Hepatocyte (in vitro differentiated cells): Measurements from ENCODE around the gene PTPN9. TPM values are rescaled to one million over a fixed set of nuclear protein-coding genes. Genes with fewer than 3 reads are reported as not detected.

Experiments used
- DNase-seq: peaks from one replicate; pipeline ENCODE4 v3.0.0-alpha.2; 2016; ENCODE audit warnings: low spot score
- H2AFZ ChIP-seq: fragments of 200-600 bp; sonication (generic); 2 replicates; pipeline ENCODE4 v1.6.0; 2016; ENCODE audit warnings: antibody characterized with exemption, mild to moderate bottlenecking
- H3K27ac ChIP-seq: fragments of 200-600 bp; sonication (generic); 2 replicates; pipeline ENCODE4 v1.5.1; 2016; ENCODE audit warnings: mild to moderate bottlenecking
- H3K27me3 ChIP-seq: fragments of 200-600 bp; sonication (generic); 2 replicates; pipeline ENCODE4 v1.6.1; 2016
- H3K36me3 ChIP-seq: fragments of 200-600 bp; sonication (generic); replicated peaks from 2 replicates; pipeline ENCODE4 v1.5.1; 2016; ENCODE audit warnings: low read depth; ENCODE audit not compliant: insufficient read depth
- H3K4me1 ChIP-seq: fragments of 200-600 bp; sonication (generic); 2 replicates; pipeline ENCODE4 v1.5.1; 2016; ENCODE audit warnings: mild to moderate bottlenecking, moderate library complexity; ENCODE audit not compliant: insufficient read depth
- H3K4me2 ChIP-seq: fragments of 200-600 bp; sonication (generic); 2 replicates; pipeline ENCODE4 v1.6.0; 2016
- H3K4me3 ChIP-seq: fragments of 200-600 bp; sonication (generic); 2 replicates; pipeline ENCODE4 v1.5.1; 2016; ENCODE audit warnings: mild to moderate bottlenecking
- H3K79me2 ChIP-seq: fragments of 200-600 bp; sonication (generic); 2 replicates; pipeline ENCODE4 v1.6.0; 2017; ENCODE audit warnings: mild to moderate bottlenecking
- H3K9me2 ChIP-seq: fragments of 200-600 bp; sonication (generic); replicated peaks from 2 replicates; pipeline ENCODE4 v1.6.0; 2017; ENCODE audit warnings: mild to moderate bottlenecking; ENCODE audit not compliant: insufficient read depth
- H3K9me3 ChIP-seq: fragments of 200-600 bp; sonication (generic); 2 replicates; pipeline ENCODE4 v1.5.1; 2016; ENCODE audit warnings: low read depth, mild to moderate bottlenecking
- H4K20me1 ChIP-seq: fragments of 200-600 bp; sonication (generic); 2 replicates; pipeline ENCODE4 v1.6.0; 2016; ENCODE audit warnings: mild to moderate bottlenecking; ENCODE audit not compliant: insufficient read depth, poor library complexity, severe bottlenecking
- EZH2 ChIP-seq: fragments of 200-600 bp; sonication (generic); IDR thresholded peaks from 2 replicates; pipeline ENCODE4 v1.6.1; 2016; ENCODE audit warnings: antibody characterized with exemption, mild to moderate bottlenecking, borderline replicate concordance
- EZH2phosphoT487 ChIP-seq: fragments of 200-600 bp; sonication (generic); IDR thresholded peaks from one replicate; pipeline ENCODE4 v1.6.1; 2018; ENCODE audit warnings: antibody characterized with exemption, mild to moderate bottlenecking, low read depth, moderate library complexity; ENCODE audit not compliant: unreplicated experiment, severe bottlenecking
- WGBS: methylation state at CpG from one replicate; pipeline ENCODE4 v1.1.6; 2016; ENCODE audit warnings: low lambda C conversion rate; ENCODE audit errors: missing lambda C conversion rate; 5-methylcytosine and 5-hydroxymethylcytosine counted together
- polyA plus RNA-seq: library from polyadenylated mRNA; unstranded; fragments of >200 nt; fragmentation: Nextera tagmentation; extraction: Ambion mirVana; gene quantifications from 2 replicates; pipeline ENCODE4 v1.2.1, GENCODE V29; 2016
- total RNA-seq: library from RNA; depleted of rRNA; stranded (reverse); fragments of >200 nt; gene quantifications from 2 replicates; pipeline ENCODE4 v1.2.3, GENCODE V29; 2014
- TF ChIP-seq, protein P1 (sequence below): fragments of 200-600 bp; sonication (generic); IDR thresholded peaks from 2 replicates; pipeline ENCODE4 v1.5.1; 2016; ENCODE audit warnings: antibody characterized with exemption, mild to moderate bottlenecking; ENCODE audit not compliant: poor library complexity

PTPN9 gene
- total and polyA plus RNA-seq, 2 experiments from 2014 or later: 23.3 to 24.0 TPM

DNA sequence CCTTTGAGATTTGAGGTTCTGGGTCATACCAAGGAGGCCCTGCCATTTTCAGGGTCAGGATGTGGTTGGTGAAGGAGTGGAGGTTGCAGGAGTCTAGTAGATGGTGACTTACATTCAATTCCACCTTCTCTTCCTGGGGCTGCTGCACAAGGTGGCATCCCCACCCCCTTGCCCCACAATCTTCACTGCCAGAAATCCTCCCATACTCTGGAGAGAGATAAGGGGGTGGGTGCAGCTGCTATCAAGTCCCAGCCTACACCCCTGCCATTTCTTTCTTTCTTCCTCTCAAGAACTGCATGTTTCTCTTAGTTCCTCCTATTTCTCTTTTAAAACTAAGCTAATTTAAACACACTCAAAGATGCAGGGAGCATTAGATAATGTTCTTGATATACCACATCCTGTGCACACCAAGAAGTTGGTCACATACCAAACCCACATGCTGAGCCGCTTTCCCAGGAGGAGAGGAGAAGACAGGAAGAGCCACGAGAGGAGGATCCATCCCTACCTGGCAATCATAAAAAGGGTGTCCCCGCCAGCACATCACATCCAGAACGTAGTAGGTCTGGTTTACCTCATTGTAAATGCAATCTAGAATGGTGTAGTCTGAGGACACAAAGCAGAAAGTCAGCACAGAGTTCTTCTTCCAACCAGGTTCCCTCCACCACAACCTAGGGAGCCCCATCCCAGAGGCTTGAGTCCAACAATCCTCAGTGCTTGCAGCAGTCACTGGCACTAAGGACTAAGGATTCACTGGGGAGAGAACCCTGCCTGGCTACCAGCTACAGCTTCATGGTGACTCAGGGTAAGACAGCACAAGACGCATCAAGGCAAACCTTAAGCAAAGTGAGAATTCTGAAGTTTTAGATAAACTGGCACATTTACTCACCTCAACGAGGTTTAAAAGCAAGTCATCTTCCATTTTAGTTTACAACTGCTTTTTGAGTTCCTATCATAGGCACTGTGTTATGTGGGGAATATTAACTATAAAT, 27.9 kb upstream of the PTPN9 start:
- Histone ChIP-seq H3K9me2 (no peaks in the 10 kb centered on the region), H4K20me1 (no peaks in the 10 kb centered on the region), H3K4me3 (no peak overlapping the region), H3K27ac (no peak overlapping the region), H3K36me3 (no peaks in the 10 kb centered on the region), H2AFZ (no peak overlapping the region), H3K9me3 (no peaks in the 10 kb centered on the region), H3K27me3 (no peaks in the 10 kb centered on the region), H3K4me1 (no peaks in the 10 kb centered on the region), H3K79me2 (no peaks in the 10 kb centered on the region), H3K4me2 (no peak overlapping the region)
- DNase-seq: no peak
- TF ChIP-seq EZH2phosphoT487 (no peak), EZH2 (no peak)
- TF ChIP-seq, protein P1, sequence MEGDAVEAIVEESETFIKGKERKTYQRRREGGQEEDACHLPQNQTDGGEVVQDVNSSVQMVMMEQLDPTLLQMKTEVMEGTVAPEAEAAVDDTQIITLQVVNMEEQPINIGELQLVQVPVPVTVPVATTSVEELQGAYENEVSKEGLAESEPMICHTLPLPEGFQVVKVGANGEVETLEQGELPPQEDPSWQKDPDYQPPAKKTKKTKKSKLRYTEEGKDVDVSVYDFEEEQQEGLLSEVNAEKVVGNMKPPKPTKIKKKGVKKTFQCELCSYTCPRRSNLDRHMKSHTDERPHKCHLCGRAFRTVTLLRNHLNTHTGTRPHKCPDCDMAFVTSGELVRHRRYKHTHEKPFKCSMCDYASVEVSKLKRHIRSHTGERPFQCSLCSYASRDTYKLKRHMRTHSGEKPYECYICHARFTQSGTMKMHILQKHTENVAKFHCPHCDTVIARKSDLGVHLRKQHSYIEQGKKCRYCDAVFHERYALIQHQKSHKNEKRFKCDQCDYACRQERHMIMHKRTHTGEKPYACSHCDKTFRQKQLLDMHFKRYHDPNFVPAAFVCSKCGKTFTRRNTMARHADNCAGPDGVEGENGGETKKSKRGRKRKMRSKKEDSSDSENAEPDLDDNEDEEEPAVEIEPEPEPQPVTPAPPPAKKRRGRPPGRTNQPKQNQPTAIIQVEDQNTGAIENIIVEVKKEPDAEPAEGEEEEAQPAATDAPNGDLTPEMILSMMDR: no peak
- 94% methylated on average over 6 of the region's 6 CpGs for WGBS

DNA sequence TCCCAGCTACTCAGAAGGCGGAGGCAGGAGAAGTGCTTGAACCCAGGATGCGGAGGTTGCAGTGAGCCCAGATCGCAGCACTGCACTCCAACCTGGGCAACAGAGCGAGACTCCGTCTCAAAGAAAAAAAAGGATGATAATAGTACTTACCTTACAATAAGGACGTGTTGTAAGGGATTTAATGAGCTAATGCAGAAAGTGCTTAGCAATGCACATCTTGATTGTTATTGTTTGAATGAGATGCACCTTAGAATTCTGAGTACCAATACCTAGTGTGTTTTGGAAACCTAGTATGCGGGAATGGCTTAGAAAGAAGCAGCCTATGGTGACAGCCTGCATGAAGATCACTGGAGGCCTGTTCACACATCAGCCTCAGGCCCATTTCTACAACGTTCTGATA, 26.9 kb upstream of the PTPN9 start:
- H3K79me2 ChIP-seq: no peaks in the 10 kb centered on the region
- H3K36me3 ChIP-seq: no peaks in the 10 kb centered on the region
- H3K4me2 ChIP-seq: no peak overlapping the region
- TF ChIP-seq, protein P1: no peak
- no peak for TF ChIP-seq EZH2phosphoT487
- no peak for TF ChIP-seq EZH2
- no peaks in the 10 kb centered on the region for H4K20me1 ChIP-seq
- no peak overlapping the region for H2AFZ ChIP-seq
- H3K4me3 ChIP-seq: no peak overlapping the region
- no peak overlapping the region for H3K27ac ChIP-seq
- WGBS: 95% methylated on average over 8 of the region's 8 CpGs
- no peaks in the 10 kb centered on the region for H3K27me3 ChIP-seq
- H3K9me3 ChIP-seq: no peaks in the 10 kb centered on the region
- DNase-seq: no peak
- H3K4me1 ChIP-seq: no peaks in the 10 kb centered on the region
- no peaks in the 10 kb centered on the region for H3K9me2 ChIP-seq

DNA sequence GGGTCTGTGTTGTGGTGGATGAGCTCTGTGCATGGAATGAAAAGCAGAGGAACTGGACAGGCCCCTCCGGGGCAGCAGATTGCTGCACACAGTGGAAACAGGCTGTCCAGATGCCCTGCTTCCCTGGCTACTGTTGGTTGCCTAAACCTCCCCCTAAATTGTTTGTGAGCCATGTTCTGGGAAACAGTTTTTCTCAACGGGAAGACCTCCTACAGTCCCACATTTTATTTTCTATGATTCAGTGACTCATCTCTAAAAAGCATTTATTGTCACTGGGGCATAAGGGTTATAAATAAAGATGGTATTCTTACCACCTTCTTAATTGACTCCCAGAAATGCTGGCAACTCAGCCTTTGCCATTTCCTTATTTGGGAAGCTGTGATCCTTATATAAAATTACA, 20.3 kb upstream of the PTPN9 start:
- no peak overlapping the region for H3K4me3 ChIP-seq
- H3K9me3 ChIP-seq: no peaks in the 10 kb centered on the region
- DNase-seq: no peak
- 79% methylated on average over 2 of the region's 2 CpGs for WGBS
- H3K9me2 ChIP-seq: no peaks in the 10 kb centered on the region
- H2AFZ ChIP-seq: no peak overlapping the region
- H3K27me3 ChIP-seq: no peaks in the 10 kb centered on the region
- H3K36me3 ChIP-seq: peaks cover 5% of the 10 kb centered on the region
- no peak overlapping the region for H3K4me2 ChIP-seq
- no peaks in the 10 kb centered on the region for H4K20me1 ChIP-seq
- TF ChIP-seq EZH2: no peak
- TF ChIP-seq, protein P1: no peak
- no peak for TF ChIP-seq EZH2phosphoT487
- peaks cover 3% of the 10 kb centered on the region for H3K4me1 ChIP-seq
- H3K27ac ChIP-seq: no peak overlapping the region
- H3K79me2 ChIP-seq: no peaks in the 10 kb centered on the region
